ENCODE measurements around the gene HNRNPLL.

GRCh38 chr2:38523728-38524437 is 78.8 kb downstream of the HNRNPLL start:
- TF ChIP-seq CTCF (IDR thresholded peaks at IDR 0.05) (no peak), POLR2A (IDR thresholded peaks at IDR 0.05) (no peak)

Data from uterus (tissue), 2 donors.